IPS-18a (cell line): ENCODE measurements around the gene MIA.
A peak's percentile ranks its signal among the peaks of the same experiment; 100 is the strongest.
"Not testable (repeated sequence)": the region's sequence is repeated elsewhere in the genome, so short reads cannot be mapped to it uniquely, and the experiment has no call there.

ENCODE experiments used
- H3K27ac ChIP-seq: one replicate; pipeline ENCODE4 v1.5.1; 2013; ENCODE audit warnings: low read length
- H3K27me3 ChIP-seq: one replicate; pipeline ENCODE4 v1.6.1; 2013; ENCODE audit warnings: mild to moderate bottlenecking, low read length; ENCODE audit not compliant: control insufficient read depth, insufficient read depth
- H3K36me3 ChIP-seq: one replicate; pipeline ENCODE4 v1.6.1; 2013; ENCODE audit warnings: low read depth, low read length; ENCODE audit not compliant: control insufficient read depth
- H3K4me1 ChIP-seq: one replicate; pipeline ENCODE4 v1.6.1; 2013; ENCODE audit warnings: low read depth, low read length; ENCODE audit not compliant: control insufficient read depth
- H3K4me3 ChIP-seq: one replicate; pipeline ENCODE4 v1.5.1; 2013; ENCODE audit warnings: low read length
- H3K9ac ChIP-seq: one replicate; pipeline ENCODE4 v1.6.1; 2013; ENCODE audit warnings: mild to moderate bottlenecking, low read length, moderate library complexity
- H3K9me3 ChIP-seq: one replicate; pipeline ENCODE4 v1.6.1; 2013; ENCODE audit warnings: low read depth, low read length; ENCODE audit not compliant: control insufficient read depth

Gene MIA

GRCh38 chr19:40768869-40769268, 6.5 kb upstream of the MIA start:
- Histone ChIP-seq H3K36me3 (peaks cover 24% of the 10 kb centered on the region), H3K4me3 (no peak overlapping the region), H3K27me3 (no peaks in the 10 kb centered on the region), H3K9ac (no peak overlapping the region), H3K4me1 (no peaks in the 10 kb centered on the region), H3K27ac (no peak overlapping the region), H3K9me3 (no peaks in the 10 kb centered on the region)

GRCh38 chr19:40771101-40771862, 4.0 kb upstream of the MIA start:
- not testable (repeated sequence) for H3K9ac ChIP-seq, H3K9me3 ChIP-seq, H3K4me1 ChIP-seq, H3K36me3 ChIP-seq, H3K4me3 ChIP-seq, H3K27me3 ChIP-seq, H3K27ac ChIP-seq

DNA sequence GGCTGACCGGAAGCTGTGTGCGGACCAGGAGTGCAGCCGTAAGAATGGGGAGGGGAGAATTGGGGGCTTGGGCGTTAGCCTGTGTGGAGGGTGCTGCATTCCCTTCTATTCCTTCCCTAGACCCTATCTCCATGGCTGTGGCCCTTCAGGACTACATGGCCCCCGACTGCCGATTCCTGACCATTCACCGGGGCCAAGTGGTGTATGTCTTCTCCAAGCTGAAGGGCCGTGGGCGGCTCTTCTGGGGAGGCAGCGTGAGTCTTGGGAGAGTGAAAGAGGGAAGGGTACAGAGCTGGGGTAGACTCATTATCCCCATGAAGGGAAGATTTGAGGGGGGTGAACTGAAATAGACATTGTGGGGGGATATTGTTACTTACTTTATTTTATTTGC, 306 bp downstream of the MIA start:
- Histone ChIP-seq H3K9me3 (no peaks in the 10 kb centered on the region), H3K4me3 (no peak overlapping the region), H3K27me3 (no peaks in the 10 kb centered on the region), H3K9ac (no peak overlapping the region), H3K4me1 (peaks cover 7% of the 10 kb centered on the region), H3K27ac (no peak overlapping the region), H3K36me3 (no peaks in the 10 kb centered on the region)

DNA sequence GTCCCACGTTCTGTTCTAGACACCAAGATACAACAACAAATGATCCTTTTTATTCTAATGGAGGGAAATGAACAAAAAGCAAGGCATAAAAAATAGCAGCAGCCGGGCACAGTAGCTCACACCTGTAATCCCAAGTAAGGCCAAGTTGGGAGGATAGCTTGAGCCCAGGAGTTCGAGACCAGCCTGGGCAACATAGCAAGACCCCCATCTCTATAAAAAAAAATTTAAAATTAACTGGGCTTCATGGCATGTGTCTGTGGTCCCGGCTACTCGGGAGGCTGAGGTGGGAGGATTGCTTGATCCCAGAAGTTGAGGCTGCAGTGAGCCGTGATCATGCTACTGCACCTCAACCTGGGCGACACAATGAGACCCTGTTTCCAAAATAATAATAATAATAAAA, 1.0 kb downstream of the MIA start:
- peaks cover 7% of the 10 kb centered on the region for H3K4me1 ChIP-seq
- no peak overlapping the region for H3K9ac ChIP-seq
- no peaks in the 10 kb centered on the region for H3K27me3 ChIP-seq
- no peaks in the 10 kb centered on the region for H3K36me3 ChIP-seq
- no peak overlapping the region for H3K4me3 ChIP-seq
- H3K9me3 ChIP-seq, result no peaks in the 10 kb centered on the region
- H3K27ac ChIP-seq, result no peak overlapping the region

DNA sequence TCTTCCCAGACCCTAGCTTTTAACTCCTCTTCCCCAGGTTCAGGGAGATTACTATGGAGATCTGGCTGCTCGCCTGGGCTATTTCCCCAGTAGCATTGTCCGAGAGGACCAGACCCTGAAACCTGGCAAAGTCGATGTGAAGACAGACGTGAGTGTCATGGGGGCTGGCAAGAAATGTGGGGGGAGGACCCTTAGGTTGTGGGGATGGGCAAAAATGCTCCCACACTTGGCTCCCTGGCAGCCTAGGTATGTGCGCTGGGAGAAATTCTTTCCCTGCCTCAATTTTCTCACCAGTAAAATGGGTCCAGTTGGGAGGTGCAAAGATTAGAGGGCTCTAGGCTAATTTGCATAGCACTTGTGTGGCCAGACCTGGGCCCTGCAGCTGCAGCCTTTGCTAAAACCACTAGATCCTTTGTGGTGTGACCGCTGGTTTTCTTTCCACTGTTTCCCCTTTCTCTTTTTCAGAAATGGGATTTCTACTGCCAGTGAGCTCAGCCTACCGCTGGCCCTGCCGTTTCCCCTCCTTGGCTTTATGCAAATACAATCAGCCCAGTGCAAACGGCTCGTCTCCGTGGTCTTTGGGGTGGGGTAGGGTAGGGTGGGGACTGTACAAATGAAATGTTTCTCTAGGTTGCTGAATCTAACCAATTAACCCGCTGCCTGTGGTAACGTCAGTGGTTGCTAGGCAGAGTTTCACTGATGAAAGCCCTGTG, 1.8 kb downstream of the MIA start:
- Histone ChIP-seq H3K27me3 (no peaks in the 10 kb centered on the region), H3K27ac (peak overlapping the region; percentile 94), H3K9ac (peak overlapping the region; percentile 88), H3K9me3 (no peaks in the 10 kb centered on the region), H3K36me3 (no peaks in the 10 kb centered on the region), H3K4me1 (peaks cover 7% of the 10 kb centered on the region), H3K4me3 (peak overlapping the region; percentile 76)

DNA sequence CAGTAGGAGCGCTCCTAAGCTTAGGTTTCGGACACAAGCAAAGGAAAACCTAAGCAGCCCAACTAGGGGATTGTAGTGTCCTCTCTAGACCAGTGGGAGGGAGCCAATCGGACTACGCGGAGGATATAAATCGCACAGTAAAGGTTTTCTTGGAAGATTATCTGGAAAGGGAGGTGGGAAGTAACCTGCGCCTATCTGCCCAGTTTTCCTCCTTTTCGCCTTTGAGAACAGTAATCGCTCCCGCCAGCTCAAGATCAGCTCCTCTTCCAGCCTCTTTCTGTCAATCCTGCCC, 2.3 kb downstream of the MIA start:
- no peaks in the 10 kb centered on the region for H3K9me3 ChIP-seq
- H3K27ac ChIP-seq, result peak overlapping the region; percentile 94
- H3K9ac ChIP-seq, result peak overlapping the region; percentile 88
- peak overlapping the region; percentile 76 for H3K4me3 ChIP-seq
- peaks cover 7% of the 10 kb centered on the region for H3K4me1 ChIP-seq
- no peaks in the 10 kb centered on the region for H3K27me3 ChIP-seq
- no peaks in the 10 kb centered on the region for H3K36me3 ChIP-seq

- Histone ChIP-seq H3K27me3 (no peaks in the 10 kb centered on the region), H3K27ac (peak within 1 kb of the TSS; percentile 94), H3K9me3 (no peaks in the 10 kb centered on the region), H3K4me1 (peaks cover 7% of the 10 kb centered on the region), H3K36me3 (no peaks in the 10 kb centered on the region), H3K9ac (peak within 1 kb of the TSS; percentile 88), H3K4me3 (peak within 1 kb of the TSS; percentile 76)
These were observed 2.8 kb downstream of the MIA start, which contains the start of gene RAB4B for GRCh38 chr19:40777937-40778705. Gene RAB4B (plus strand): TSS chr19:40778247. CDS start chr19:40778376, 129 bp downstream.

GRCh38 chr19:40778706-40779284, 3.5 kb downstream of the MIA start:
- Histone ChIP-seq H3K9ac (peak overlapping the region; percentile 73), H3K36me3 (no peaks in the 10 kb centered on the region), H3K9me3 (no peaks in the 10 kb centered on the region), H3K27ac (peak overlapping the region; percentile 2), H3K4me1 (peaks cover 7% of the 10 kb centered on the region), H3K4me3 (peak overlapping the region; percentile 76), H3K27me3 (no peaks in the 10 kb centered on the region)

DNA sequence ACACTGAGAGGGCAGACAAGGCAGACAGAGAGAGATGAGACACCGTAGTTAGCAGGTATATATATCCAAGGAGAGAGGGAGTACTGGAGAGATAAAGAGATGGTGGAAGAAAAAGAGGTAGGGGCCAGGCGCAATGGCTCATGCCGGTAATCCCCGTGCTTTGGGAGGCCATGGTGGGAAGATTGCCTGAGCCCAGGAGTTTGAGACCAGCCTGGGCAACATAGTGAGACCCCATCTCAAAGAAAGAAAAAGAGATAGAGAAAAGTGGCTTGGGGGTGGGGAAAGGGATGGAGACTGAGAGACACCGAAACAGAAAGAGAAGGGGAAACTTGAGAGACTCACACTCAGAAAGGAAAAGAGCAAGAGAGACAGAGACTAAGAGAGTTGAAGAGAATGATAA, 5.3 kb downstream of the MIA start:
- Histone ChIP-seq H3K27me3 (no peaks in the 10 kb centered on the region), H3K9ac (no peak overlapping the region), H3K27ac (no peak overlapping the region), H3K4me3 (no peak overlapping the region), H3K9me3 (no peaks in the 10 kb centered on the region), H3K36me3 (no peaks in the 10 kb centered on the region), H3K4me1 (peaks cover 7% of the 10 kb centered on the region)

- Histone ChIP-seq H3K9me3 (no peaks in the 10 kb centered on the region), H3K4me3 (no peak overlapping the region), H3K36me3 (no peaks in the 10 kb centered on the region), H3K4me1 (peaks cover 7% of the 10 kb centered on the region), H3K27me3 (no peaks in the 10 kb centered on the region), H3K27ac (no peak overlapping the region), H3K9ac (no peak overlapping the region)
These were observed 5.8 kb downstream of the MIA start for GRCh38 chr19:40781140-40781539.

DNA sequence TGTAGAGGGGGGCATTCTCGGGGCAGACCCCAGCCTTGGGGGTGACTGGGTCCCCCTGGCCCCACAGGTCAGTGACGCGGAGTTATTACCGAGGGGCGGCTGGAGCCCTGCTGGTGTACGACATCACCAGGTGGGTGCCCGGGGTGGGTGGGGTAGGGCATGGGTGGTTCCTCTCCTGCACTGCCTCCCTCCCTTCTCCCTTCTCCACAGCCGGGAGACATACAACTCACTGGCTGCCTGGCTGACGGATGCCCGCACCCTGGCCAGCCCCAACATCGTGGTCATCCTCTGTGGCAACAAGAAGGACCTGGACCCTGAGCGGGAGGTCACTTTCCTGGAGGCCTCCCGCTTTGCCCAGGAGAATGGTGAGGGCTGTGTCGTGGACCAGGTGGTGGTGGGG, 8.4 kb downstream of the MIA start:
- Histone ChIP-seq H3K4me1 (peaks cover 3% of the 10 kb centered on the region), H3K36me3 (no peaks in the 10 kb centered on the region), H3K9me3 (no peaks in the 10 kb centered on the region), H3K4me3 (no peak overlapping the region), H3K27ac (no peak overlapping the region), H3K27me3 (no peaks in the 10 kb centered on the region), H3K9ac (no peak overlapping the region)
